Daoy (cell line): ENCODE measurements around the gene MYORG. TPM values are rescaled to one million over a fixed set of nuclear protein-coding genes. Genes with fewer than 3 reads are reported as not detected.
A peak's percentile ranks its signal among the peaks of the same experiment; 100 is the strongest.

ENCODE experiments used
- DNase-seq: peaks from one replicate; pipeline ENCODE4 v3.0.0-alpha.2; 2015; ENCODE audit warnings: low read depth
- total RNA-seq: library from RNA; depleted of rRNA; stranded (reverse); fragments of >200 nt; shearing (Covaris generic); gene quantifications from 2 replicates; pipeline ENCODE4 v1.2.3, GENCODE V29; 2014; rRNA removed

The MYORG gene
- total RNA-seq, 1 experiment from 2014 or later, result 0.86 TPM

- DNase-seq, result no peak
These were observed 42.3 kb downstream of the MYORG start for GRCh38 chr9:34334337-34334824.

GRCh38 chr9:34333836-34334235 is 42.9 kb downstream of the MYORG start:
- DNase-seq, result no peak

- DNase-seq, result peak; percentile 24
These were observed 44.4 kb downstream of the MYORG start for GRCh38 chr9:34332076-34332964.

GRCh38 chr9:34331196-34331595 is 45.5 kb downstream of the MYORG start:
- DNase-seq, result no peak

GRCh38 chr9:34328987-34329832 is 47.5 kb downstream of the MYORG start, which contains the start of the genes KIF24 and NUDT2:
TSS of gene KIF24 (minus strand) at chr9:34329268. CDS start at chr9:34311346, 17,922 bp downstream.
TSS of gene NUDT2 (plus strand) at chr9:34329569. CDS start at chr9:34339040, 9,471 bp downstream.
- peak; percentile 100 for DNase-seq

- DNase-seq, result no peak
These were observed 48.2 kb downstream of the MYORG start for GRCh38 chr9:34328500-34328986.

GRCh38 chr9:34326690-34327089 is 50.0 kb downstream of the MYORG start:
- no peak for DNase-seq

GRCh38 chr9:34322899-34323591 is 53.7 kb downstream of the MYORG start:
- DNase-seq, result no peak

GRCh38 chr9:34321451-34321850 is 55.2 kb downstream of the MYORG start:
- DNase-seq, result no peak

- no peak for DNase-seq
These were observed 58.4 kb downstream of the MYORG start for GRCh38 chr9:34318163-34318790.

- no peak for DNase-seq
These were observed 59.3 kb downstream of the MYORG start for GRCh38 chr9:34317436-34317835.

Other genes starting within 250 kb of the MYORG start
- gene UBAP1, start 197.9 kb downstream of the MYORG start, total RNA-seq, result 15.5 and 23.5 TPM in 2 replicates
- gene KIF24, start 47.6 kb downstream of the MYORG start, total RNA-seq, result 5.8 and 6.3 TPM in 2 replicates
- gene NUDT2, start 47.3 kb downstream of the MYORG start, total RNA-seq, result 51.9 and 63.5 TPM in 2 replicates
- gene FAM219A, start 81.7 kb upstream of the MYORG start, total RNA-seq, result 14.9 and 16.2 TPM in 2 replicates
- gene DNAI1, start 81.9 kb upstream of the MYORG start, total RNA-seq, result not detected in 2 replicates
- gene ENHO, start 146.1 kb upstream of the MYORG start, total RNA-seq, result 0.24 and 1.9 TPM in 2 replicates
- 1.6 TPM in 1 of 2 replicates, not detected in the other for gene CNTFR, start 212.8 kb upstream of the MYORG start, total RNA-seq
- gene RPP25L, start 235.2 kb upstream of the MYORG start, total RNA-seq, result 22.0 and 30.8 TPM in 2 replicates
- 99.6 and 157 TPM in 2 replicates for gene DCTN3, start 243.6 kb upstream of the MYORG start, total RNA-seq